A673 (cell line): ENCODE results near the gene LCN1.

Experiments
- EZH2 ChIP-seq: fragments of 200-600 bp; sonication (generic); IDR thresholded peaks from 2 replicates; pipeline ENCODE4 v1.6.1; 2017; ENCODE audit warnings: borderline replicate concordance, low read depth, mild to moderate bottlenecking, mixed read lengths, antibody characterized with exemption, low read length; ENCODE audit not compliant: poor library complexity, severe bottlenecking
- TF ChIP-seq, protein P1 (sequence below): fragments of 300-800, 200-600 bp; sonication (generic); conservative IDR thresholded peaks from 2 replicates; pipeline ENCODE4 v1.5.1; 2017; ENCODE audit warnings: low read depth, mild to moderate bottlenecking, antibody characterized with exemption, low read length, moderate library complexity, mixed read lengths

DNA sequence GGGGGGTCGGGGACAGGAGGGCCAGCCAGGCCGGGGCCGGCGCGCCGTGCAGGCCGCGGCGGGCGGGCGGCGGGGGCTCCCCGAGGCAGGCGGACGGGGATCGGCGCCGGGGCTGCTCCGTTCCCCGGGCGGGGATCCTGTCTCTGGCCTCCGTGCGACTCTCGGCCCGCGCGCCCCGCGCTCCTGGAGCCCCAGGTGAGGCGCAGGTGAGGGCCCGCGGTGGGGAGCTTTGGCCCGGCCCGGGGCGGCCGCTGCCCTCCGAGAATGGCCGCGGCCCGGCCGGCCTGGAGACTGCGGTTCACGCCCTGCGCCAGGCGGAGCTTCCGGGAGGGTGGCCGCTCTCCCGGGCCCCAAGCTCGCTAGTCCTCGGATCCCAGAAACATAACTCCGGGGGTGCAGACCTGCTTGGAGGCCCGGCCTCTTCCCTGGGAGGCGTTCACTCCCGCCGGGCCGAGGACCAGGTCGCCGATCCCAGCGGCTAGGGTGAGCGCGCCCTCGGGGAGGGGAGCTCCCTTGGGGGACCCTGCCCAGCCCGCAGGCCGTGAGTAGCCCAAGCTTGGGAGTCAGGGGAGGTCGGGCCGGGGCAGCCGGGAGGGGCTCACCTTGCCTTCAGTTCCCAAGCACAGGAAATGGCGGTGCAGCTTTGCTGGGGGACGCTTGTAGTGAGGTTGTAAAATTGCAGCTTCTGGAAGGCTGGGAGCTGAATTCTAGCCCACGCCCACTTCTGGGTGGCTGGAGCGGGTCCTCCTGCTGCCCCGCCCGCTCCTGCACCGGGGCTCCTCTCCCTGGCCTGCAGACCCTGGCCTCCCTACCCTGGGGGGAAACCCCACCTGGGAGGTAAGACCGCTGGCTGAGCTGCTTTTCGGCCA is 40.9 kb upstream of the LCN1 start:
- TF ChIP-seq EZH2 = no peak
- TF ChIP-seq, protein P1, sequence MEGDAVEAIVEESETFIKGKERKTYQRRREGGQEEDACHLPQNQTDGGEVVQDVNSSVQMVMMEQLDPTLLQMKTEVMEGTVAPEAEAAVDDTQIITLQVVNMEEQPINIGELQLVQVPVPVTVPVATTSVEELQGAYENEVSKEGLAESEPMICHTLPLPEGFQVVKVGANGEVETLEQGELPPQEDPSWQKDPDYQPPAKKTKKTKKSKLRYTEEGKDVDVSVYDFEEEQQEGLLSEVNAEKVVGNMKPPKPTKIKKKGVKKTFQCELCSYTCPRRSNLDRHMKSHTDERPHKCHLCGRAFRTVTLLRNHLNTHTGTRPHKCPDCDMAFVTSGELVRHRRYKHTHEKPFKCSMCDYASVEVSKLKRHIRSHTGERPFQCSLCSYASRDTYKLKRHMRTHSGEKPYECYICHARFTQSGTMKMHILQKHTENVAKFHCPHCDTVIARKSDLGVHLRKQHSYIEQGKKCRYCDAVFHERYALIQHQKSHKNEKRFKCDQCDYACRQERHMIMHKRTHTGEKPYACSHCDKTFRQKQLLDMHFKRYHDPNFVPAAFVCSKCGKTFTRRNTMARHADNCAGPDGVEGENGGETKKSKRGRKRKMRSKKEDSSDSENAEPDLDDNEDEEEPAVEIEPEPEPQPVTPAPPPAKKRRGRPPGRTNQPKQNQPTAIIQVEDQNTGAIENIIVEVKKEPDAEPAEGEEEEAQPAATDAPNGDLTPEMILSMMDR = no peak
